HFF-Myc (cell line): ENCODE measurements around the gene TLCD1.

Experiments used
- DNase-seq: peaks from one replicate; pipeline ENCODE4 v3.0.0-alpha.2; 2011; ENCODE audit warnings: low read depth; ENCODE audit errors: extremely low read depth
- H3K4me3 ChIP-seq: replicated peaks from 2 replicates; pipeline ENCODE4 v1.5.1; 2011; ENCODE audit warnings: low read depth, mild to moderate bottlenecking, control low read depth, low read length
- CTCF ChIP-seq: IDR thresholded peaks from 2 replicates; pipeline ENCODE4 v1.5.1; 2012; ENCODE audit warnings: mild to moderate bottlenecking, low read depth, low read length, control low read depth; ENCODE audit errors: missing control alignments

The TLCD1 gene

DNA sequence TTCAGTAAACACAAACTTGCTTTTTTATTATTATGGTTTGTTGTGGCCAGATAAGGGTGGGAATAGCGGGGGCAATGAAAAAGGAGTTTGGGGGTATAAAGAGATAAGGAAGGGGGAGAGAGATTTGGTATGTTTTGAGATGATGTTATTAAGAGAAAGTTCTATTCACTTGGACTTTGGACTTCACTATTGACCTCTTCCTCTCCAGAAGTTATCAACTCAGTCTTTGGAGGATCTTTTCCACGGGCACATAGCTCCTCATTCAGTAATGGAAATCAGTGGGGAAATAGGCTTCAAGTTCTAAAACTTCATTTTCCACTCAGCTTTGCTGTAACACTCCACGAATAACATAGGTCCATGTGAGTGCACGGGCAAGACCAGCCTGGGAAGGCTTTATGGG, 37.6 kb downstream of the TLCD1 start:
- H3K4me3 ChIP-seq = no peak overlapping the region
- DNase-seq = no peak
- no peak for TF ChIP-seq CTCF

DNA sequence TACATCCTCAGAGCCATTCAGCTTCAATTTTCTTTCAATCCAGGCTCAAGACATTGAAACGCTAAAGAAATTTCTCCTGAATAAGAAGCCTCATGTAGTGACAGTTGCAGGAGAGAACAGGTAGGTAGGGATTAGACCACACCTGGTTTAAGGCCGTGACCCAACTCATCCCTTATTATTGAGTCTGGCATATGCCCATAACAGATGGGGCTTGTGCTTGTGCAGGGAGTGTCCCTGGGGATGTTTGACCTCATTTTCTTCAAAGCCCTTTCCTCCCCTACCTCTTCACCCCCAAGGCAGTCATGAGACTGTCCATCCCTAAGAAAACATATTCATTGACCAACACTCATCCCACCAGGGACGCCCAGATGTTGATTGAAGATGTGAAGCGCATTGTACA, 39.7 kb downstream of the TLCD1 start:
- no peak for DNase-seq
- TF ChIP-seq CTCF = no peak
- no peak overlapping the region for H3K4me3 ChIP-seq

GRCh38 chr17:28685366-28685765, 40.7 kb downstream of the TLCD1 start:
- DNase-seq = no peak
- TF ChIP-seq CTCF = no peak
- no peak overlapping the region for H3K4me3 ChIP-seq

DNA sequence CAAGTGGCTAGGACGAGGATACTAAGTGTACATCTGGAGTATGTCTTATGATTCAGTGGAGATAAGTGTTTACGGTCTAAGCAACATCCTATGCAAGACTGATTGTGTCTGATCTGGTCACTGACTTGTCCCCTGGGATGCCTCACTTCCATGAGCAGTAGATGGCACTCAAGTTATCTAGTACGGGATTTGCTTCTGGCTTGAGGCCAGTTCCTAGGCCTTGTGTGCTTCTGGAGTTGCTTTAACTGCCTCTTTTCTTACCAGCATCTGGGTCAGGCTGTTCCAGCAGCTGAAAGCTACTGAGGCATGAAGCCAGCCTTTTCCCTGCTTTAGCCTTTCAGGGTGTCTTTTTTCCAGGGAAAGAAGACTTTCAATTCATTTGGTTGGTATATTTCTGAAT, 41.1 kb downstream of the TLCD1 start:
- DNase-seq = peak; percentile 33
- H3K4me3 ChIP-seq = no peak overlapping the region
- no peak for TF ChIP-seq CTCF

DNA sequence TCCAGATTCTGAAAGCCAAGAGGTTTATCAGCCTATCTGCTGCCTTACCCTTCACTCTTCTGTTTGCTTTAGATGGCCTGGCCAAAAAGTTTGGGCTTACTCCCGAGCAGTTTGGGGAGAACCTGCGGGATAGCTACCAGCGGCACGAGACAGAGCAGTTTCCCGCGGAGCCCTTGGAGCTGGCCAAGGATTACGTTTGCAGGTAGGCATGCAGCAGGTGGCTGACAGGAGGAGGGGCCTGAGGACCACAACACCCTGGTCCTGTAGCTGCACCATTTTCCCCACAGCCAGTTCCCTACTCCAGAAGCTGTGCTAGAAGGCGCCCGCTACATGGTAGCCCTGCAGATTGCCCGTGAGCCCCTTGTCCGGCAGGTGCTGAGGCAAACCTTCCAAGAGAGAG, 43.4 kb downstream of the TLCD1 start:
- TF ChIP-seq CTCF = no peak
- no peak overlapping the region for H3K4me3 ChIP-seq
- no peak for DNase-seq

DNA sequence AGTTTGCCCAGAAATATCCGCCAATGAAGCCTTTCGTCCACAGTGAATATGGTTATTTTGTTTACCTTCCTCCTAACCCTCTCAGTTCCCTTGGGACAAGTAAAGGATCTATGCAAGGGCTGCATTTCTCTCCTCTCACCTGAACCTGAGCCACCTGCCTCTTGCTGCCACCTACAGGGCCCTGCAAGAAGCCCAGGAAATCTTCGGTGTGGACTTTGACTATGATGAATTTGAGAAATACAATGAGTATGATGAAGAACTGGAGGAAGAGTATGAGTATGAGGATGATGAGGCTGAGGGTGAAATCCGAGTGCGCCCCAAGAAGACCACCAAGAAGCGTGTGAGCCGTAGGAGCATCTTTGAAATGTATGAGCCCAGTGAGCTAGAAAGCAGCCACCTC, 50.1 kb downstream of the TLCD1 start:
- no peak for DNase-seq

More for the DNA sequence above, 50.1 kb downstream of the TLCD1 start:
- peak; percentile 26 for TF ChIP-seq CTCF
- H3K4me3 ChIP-seq = no peak overlapping the region
